T47D (cell line): ENCODE data around the gene SLC16A6.
A peak's percentile ranks its signal among the peaks of the same experiment; 100 is the strongest.
"Not testable (repeated sequence)": the region's sequence is repeated elsewhere in the genome, so short reads cannot be mapped to it uniquely, and the experiment has no call there.

Experiments
- DNase-seq, 2 experiments: peaks; one replicate each; pipeline versions ENCODE4 v3.0.0 to v3.0.0-alpha.2; 2011 to 2012; ENCODE audit warnings: low read depth in 1 of 2, low spot score in 1 of 2
- JUND ChIP-seq: IDR thresholded peaks from 2 replicates; pipeline ENCODE4 v1.6.1; 2012; ENCODE audit warnings: low read depth
- in situ Hi-C: cut with HindIII; loops from 2 replicates; pipeline ENCODE4 v1.10.0; 2016; ENCODE audit warnings: low sequenced_read_pairs, low pct_unique_long_range_greater_than_20kb

Gene SLC16A6

GRCh38 chr17:68228817-68229570 is 61.9 kb downstream of the SLC16A6 start:
- in situ Hi-C loops = no loop called here
- TF ChIP-seq JUND = no peak
- DNase-seq = peak in 1 of 2 experiments; percentile 71

GRCh38 chr17:68228039-68228680 is 62.8 kb downstream of the SLC16A6 start:
- in situ Hi-C loops, DNase-seq: not testable (repeated sequence)

- DNase-seq, in situ Hi-C loops: not testable (repeated sequence)
Observed at GRCh38 chr17:68225055-68225454, 65.9 kb downstream of the SLC16A6 start.

DNA sequence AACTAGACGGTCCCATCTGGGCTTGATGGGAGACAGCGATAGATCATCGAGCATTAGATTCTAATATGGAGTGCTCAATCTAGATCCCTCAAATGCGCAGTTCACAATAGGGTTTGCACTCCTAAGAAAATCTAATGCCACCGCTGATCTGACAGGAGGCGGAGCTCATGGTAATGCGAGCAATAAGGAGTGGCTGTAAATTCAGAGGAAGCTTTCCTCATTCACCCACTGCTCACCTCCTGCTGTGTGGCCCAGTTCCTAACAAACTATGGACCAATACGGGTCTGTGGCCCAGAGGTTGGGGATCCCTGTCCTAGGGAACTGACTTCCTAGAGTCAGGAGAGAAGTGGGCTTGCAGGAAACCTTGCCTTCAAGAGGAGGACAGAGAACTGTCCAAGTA is 68.3 kb downstream of the SLC16A6 start:
- in situ Hi-C loops = no loop called here
- TF ChIP-seq JUND = no peak
- DNase-seq = no peak

DNA sequence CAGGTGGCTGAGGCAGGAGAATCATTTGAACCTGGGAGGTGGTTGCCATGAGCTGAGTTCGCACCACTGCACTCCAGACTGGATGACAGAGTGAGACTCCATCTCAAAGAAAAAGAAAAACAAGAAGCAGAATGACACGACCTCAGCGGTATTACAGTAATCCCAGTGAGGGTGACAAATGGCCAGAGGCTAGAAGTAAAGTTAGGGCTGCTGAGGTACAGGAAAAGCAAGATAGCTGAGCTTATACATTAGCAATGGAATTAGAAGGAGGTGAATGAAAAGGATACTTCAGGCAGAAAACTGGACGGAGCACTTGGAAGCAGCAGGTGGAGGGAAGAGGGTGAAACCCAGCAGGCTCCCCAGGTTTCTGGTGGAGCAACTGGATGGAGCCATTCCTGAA is 69.1 kb downstream of the SLC16A6 start:
- in situ Hi-C loops = no loop called here
- TF ChIP-seq JUND = no peak
- DNase-seq = peak in 1 of 2 experiments; percentile 76

DNA sequence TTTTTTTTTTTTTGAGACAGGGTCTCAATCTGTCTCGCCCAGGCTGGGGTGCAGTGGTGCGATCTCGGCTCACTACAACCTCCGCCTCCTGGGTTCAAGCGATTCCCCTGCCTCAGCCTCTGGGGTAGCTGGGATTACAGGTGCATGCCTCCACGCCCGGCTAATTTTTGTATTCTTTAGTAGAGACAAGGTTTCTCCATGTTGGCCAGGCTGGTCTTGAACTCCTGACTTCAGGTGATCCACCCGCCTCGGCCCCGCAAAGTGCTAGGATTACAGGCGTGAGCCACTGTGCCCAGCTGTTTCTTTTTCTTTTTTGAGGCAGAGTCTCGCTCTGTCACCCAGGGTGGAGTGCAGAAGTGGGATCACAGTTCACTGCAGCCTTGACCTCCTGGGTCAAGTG is 70.1 kb downstream of the SLC16A6 start:
- in situ Hi-C loops, DNase-seq: not testable (repeated sequence)

DNA sequence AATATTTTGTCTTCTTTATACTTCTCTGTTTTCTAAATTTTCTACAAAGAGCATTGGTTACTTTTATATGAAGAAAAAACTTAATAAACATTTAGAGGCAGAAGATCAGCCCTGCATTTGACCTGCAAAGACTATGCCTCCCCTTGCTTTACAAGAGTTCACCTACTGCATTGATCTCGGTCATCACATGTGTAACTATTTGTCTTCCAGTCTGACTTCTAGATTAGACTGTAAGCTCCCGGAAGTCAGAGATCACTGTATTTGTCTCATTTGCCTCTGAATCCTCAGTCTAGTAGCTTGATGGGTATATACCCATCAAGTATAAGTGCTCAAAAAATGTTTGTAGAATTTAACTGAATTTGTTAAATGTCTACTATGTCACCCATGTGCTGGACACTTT is 70.7 kb downstream of the SLC16A6 start:
- DNase-seq, in situ Hi-C loops: not testable (repeated sequence)

- in situ Hi-C loops, DNase-seq: not testable (repeated sequence)
Observed at GRCh38 chr17:68219429-68219828, 71.5 kb downstream of the SLC16A6 start.
